PC-9 (cell line): Measurements from ENCODE around the gene HSDL1.

ENCODE experiments used
- CTCF ChIP-seq: fragments of 200-600 bp; sonication (generic); conservative IDR thresholded peaks from 2 replicates; pipeline ENCODE4 v1.6.1; 2017; ENCODE audit warnings: mixed run types, antibody characterized with exemption, mild to moderate bottlenecking, moderate library complexity
- EZH2 ChIP-seq: fragments of 200-600 bp; sonication (generic); IDR thresholded peaks from 2 replicates; pipeline ENCODE4 v1.8.0; 2017; ENCODE audit warnings: antibody characterized with exemption, low read depth

DNA sequence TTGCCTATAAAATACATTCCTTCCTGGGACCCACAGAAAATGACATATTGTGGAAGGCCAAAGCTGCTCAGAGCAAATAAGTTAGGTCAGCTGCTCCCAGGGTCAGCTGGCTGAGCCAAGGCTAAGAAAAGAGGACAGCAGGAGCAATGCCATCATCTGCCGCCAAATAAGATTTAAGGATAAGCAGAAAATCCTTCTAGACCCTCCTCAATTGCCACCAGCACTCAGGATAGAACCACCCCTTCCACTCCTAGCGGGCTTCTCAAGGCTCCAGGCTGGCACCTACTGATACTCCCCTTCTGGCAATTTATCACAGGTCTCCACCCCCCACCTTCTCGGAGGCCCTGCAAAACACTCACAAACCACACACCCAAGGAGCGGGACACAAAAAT, 51.1 kb downstream of the HSDL1 start:
- TF ChIP-seq CTCF (no peak), EZH2 (no peak)
